ENCODE measurements around the gene DNAH17. TPM values are rescaled to one million over a fixed set of nuclear protein-coding genes. Genes with fewer than 3 reads are reported as not detected.

The DNAH17 gene
- total RNA-seq, 1 donor from 2014 or later, result not detected

DNA sequence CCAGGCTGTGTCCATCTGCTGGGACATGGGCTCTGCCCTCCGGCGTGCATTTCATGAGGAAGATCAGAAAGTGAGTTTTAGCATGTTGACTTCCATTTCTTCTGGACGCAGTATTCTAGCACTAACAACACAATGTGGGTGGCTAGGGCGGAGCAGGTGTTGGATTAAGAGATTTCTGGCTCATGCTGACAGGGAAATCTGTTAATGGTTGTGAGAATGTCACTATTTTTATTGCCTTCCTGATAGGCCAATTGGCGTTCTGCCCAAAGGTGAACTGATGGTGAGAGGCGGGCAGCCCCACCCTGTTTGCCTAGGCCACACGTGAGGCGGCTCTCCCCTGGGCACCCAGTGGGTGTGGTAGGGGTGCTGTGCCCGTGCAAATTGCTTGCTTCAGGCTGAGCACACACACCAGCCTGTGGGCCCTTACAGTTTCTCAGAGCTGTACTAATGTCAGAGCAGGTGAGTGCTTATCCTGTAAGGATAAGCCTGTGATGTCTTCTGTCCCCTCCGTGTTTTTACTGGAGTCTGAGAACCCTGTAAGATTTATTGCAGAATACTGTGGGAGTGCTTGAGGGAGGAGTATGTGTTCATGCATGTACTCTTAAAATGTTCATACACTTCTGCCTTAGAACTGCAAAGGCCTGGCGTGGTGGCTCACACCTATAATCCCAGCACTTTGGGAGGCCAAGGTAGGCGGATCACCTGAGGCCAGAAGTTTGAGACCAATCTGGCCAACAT is 167.8 kb downstream of the DNAH17 start:
- H3K27ac ChIP-seq, result no peak overlapping the region
- peaks cover 58% of the 10 kb centered on the region for H3K79me2 ChIP-seq (ENCODE audit: low read depth)
- no peak overlapping the region for H3K9ac ChIP-seq
- DNase-seq (ENCODE audit: low spot score), result no peak
- TF ChIP-seq EZH2 (IDR thresholded peaks at IDR 0.05), result no peak
- TF ChIP-seq, protein P1, sequence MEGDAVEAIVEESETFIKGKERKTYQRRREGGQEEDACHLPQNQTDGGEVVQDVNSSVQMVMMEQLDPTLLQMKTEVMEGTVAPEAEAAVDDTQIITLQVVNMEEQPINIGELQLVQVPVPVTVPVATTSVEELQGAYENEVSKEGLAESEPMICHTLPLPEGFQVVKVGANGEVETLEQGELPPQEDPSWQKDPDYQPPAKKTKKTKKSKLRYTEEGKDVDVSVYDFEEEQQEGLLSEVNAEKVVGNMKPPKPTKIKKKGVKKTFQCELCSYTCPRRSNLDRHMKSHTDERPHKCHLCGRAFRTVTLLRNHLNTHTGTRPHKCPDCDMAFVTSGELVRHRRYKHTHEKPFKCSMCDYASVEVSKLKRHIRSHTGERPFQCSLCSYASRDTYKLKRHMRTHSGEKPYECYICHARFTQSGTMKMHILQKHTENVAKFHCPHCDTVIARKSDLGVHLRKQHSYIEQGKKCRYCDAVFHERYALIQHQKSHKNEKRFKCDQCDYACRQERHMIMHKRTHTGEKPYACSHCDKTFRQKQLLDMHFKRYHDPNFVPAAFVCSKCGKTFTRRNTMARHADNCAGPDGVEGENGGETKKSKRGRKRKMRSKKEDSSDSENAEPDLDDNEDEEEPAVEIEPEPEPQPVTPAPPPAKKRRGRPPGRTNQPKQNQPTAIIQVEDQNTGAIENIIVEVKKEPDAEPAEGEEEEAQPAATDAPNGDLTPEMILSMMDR (IDR thresholded peaks at IDR 0.05), result no peak
- no peak for TF ChIP-seq EZH2phosphoT487 (IDR thresholded peaks at IDR 0.05)
- peaks cover 2% of the 10 kb centered on the region for H3K27me3 Mint-ChIP-seq (ENCODE audit: insufficient read depth, low read depth)
- no peaks in the 10 kb centered on the region for H3K4me1 ChIP-seq
- H3K9me3 Mint-ChIP-seq, result no peaks in the 10 kb centered on the region
- H3F3A ChIP-seq (ENCODE audit: low read depth), result no peaks in the 10 kb centered on the region
- H3K27ac Mint-ChIP-seq, result no peak overlapping the region
- peaks cover 9% of the 10 kb centered on the region for H3K36me3 Mint-ChIP-seq
- H3K9me3 ChIP-seq (ENCODE audit: low read depth), result no peaks in the 10 kb centered on the region
- peaks cover 49% of the 10 kb centered on the region for H4K20me1 ChIP-seq (ENCODE audit: low read depth)
- no peaks in the 10 kb centered on the region for H3K36me3 ChIP-seq
- no peak overlapping the region for H3K4me3 Mint-ChIP-seq
- H3K4me1 Mint-ChIP-seq, result peaks cover 4% of the 10 kb centered on the region
- H3K27me3 ChIP-seq, result no peaks in the 10 kb centered on the region
- H3K4me3 ChIP-seq, result no peak overlapping the region
- no peak overlapping the region for H2AFZ ChIP-seq (replicated peaks)
- H3K4me2 ChIP-seq, result no peak overlapping the region

DNA sequence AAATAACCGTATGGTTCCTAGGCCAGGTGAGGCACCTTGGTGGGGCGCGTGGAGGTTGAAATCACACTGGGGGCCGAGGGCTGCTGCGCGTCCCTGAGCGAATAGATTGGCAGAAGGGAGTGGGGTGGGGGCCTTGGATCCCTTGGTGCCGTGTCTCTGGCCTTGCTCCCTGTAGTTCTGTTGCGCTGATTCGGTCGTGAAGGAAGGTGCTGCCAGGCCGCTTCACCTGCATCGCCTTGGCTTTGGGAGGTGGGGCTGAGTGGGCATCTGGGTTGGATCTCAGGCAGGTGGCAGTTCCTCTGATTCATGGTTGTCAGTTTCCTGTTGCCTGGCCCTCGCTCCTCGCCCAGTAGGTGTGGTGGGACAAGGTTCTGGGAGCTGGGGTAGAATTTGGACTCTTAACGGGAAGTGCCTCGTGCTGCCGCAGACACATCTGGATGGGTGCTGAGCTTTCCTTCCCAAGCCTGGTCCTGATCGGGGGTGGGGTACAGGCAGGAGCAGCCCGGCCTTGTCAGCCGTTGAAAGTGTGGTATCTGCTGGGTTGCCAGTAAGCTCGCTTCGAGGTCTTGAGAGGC is 168.6 kb downstream of the DNAH17 start:
- Histone ChIP-seq H3F3A (ENCODE audit: low read depth) (no peaks in the 10 kb centered on the region), H3K4me2 (no peak overlapping the region), H3K27me3 (no peaks in the 10 kb centered on the region), H3K36me3 (no peaks in the 10 kb centered on the region), H3K79me2 (ENCODE audit: low read depth) (peaks cover 58% of the 10 kb centered on the region), H3K9me3 (ENCODE audit: low read depth) (no peaks in the 10 kb centered on the region), H3K4me3 (no peak overlapping the region), H3K4me1 (no peaks in the 10 kb centered on the region), H4K20me1 (ENCODE audit: low read depth) (peaks cover 49% of the 10 kb centered on the region), H2AFZ (replicated peaks) (no peak overlapping the region), H3K27ac (no peak overlapping the region), H3K9ac (peak overlapping the region; percentile 8)
- TF ChIP-seq, protein P1 (IDR thresholded peaks at IDR 0.05), result no peak
- TF ChIP-seq EZH2phosphoT487 (IDR thresholded peaks at IDR 0.05) (no peak), EZH2 (IDR thresholded peaks at IDR 0.05) (no peak)
- H3K4me3 Mint-ChIP-seq, result no peak overlapping the region
- H3K36me3 Mint-ChIP-seq, result peaks cover 9% of the 10 kb centered on the region
- H3K9me3 Mint-ChIP-seq, result no peaks in the 10 kb centered on the region
- H3K27me3 Mint-ChIP-seq (ENCODE audit: insufficient read depth, low read depth), result peaks cover 2% of the 10 kb centered on the region
- peaks cover 4% of the 10 kb centered on the region for H3K4me1 Mint-ChIP-seq
- H3K27ac Mint-ChIP-seq, result no peak overlapping the region
- no peak for DNase-seq (ENCODE audit: low spot score)

DNA sequence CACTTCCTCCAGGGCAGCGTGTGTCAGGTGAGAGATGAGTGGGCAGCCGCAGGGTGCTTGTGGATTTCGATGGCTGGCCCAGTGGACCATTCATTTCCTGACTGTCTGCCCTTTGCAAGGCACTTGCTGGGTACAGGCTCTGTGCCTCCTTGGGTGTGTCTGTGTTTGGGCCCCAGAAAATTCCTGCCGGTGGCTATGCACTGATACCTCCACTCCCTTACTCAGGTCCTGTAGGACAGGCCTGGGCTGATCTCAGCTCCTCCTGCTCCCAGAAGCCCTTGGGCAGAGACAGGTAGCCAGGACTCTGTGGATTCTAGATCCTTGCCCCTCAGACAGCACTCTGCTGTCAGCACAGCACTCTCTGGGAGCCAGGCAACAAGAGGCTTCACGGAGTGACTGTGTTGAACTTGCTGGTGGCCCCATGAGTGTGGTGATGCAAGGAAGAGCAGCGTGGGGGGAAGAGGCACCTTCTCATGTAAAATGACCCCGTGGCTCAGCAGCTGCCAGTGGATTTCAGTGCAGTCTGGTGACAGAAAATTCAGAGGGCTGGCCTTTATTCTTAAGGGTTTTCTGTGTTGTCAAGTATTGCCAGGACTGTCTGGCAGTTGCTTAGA is 169.7 kb downstream of the DNAH17 start:
- H4K20me1 ChIP-seq (ENCODE audit: low read depth), result peaks cover 43% of the 10 kb centered on the region
- Mint-ChIP-seq H3K36me3 (peaks cover 12% of the 10 kb centered on the region), H3K4me1 (peaks cover 4% of the 10 kb centered on the region), H3K9me3 (no peaks in the 10 kb centered on the region), H3K27me3 (ENCODE audit: insufficient read depth, low read depth) (peaks cover 2% of the 10 kb centered on the region), H3K4me3 (no peak overlapping the region), H3K27ac (no peak overlapping the region)
- peaks cover 47% of the 10 kb centered on the region for H3K79me2 ChIP-seq (ENCODE audit: low read depth)
- H3K4me1 ChIP-seq, result no peaks in the 10 kb centered on the region
- TF ChIP-seq EZH2phosphoT487 (IDR thresholded peaks at IDR 0.05) (no peak), EZH2 (IDR thresholded peaks at IDR 0.05) (no peak)
- TF ChIP-seq, protein P1 (IDR thresholded peaks at IDR 0.05), result no peak
- no peaks in the 10 kb centered on the region for H3K9me3 ChIP-seq (ENCODE audit: low read depth)
- H3K4me3 ChIP-seq, result no peak overlapping the region
- H3K27me3 ChIP-seq, result no peaks in the 10 kb centered on the region
- H2AFZ ChIP-seq (replicated peaks), result no peak overlapping the region
- no peak for DNase-seq (ENCODE audit: low spot score)
- no peaks in the 10 kb centered on the region for H3F3A ChIP-seq (ENCODE audit: low read depth)
- H3K27ac ChIP-seq, result no peak overlapping the region
- H3K4me2 ChIP-seq, result no peak overlapping the region
- H3K36me3 ChIP-seq, result no peaks in the 10 kb centered on the region
- no peak overlapping the region for H3K9ac ChIP-seq
